Left ventricle myocardium superior (tissue), 1 donor: ENCODE data around the gene QKI. TPM values are rescaled to one million over a fixed set of nuclear protein-coding genes. Genes with fewer than 3 reads are reported as not detected.
"Not testable (repeated sequence)": the region's sequence is repeated elsewhere in the genome, so short reads cannot be mapped to it uniquely, and the experiment has no call there.

Experiments used
- ATAC-seq: fragments of 200-7000 bp; cut with Tn5 transposase; one replicate; pipeline ENCODE4 v1.9.1; 2020; ENCODE audit warnings: mild to moderate bottlenecking, moderate library complexity
- DNase-seq: peaks from one replicate; pipeline ENCODE4 v3.0.0-alpha.2; 2020
- intact Hi-C: fragments of 100-400 bp; cut with micrococcal nuclease; formaldehyde crosslinking; loops from one replicate; pipeline ENCODE4 v1.11.0; 2022
- long read RNA-seq: library from polyadenylated mRNA; unstranded; transcript quantifications from one replicate; pipeline ENCODE4 v2.0.0, GENCODE V29; 2021
- total RNA-seq: library from RNA; stranded (reverse); fragmentation: NEBNext Ultra II Directional; extraction: Animal tissue kit (Norgen Biotek cat#: 25700); gene quantifications from one replicate; pipeline ENCODE4 v1.2.1, GENCODE V29; 2021
- donor health status: DM: no; HTN: yes; CAD: no; lungs with severe emphysema.

QKI gene
- 502 TPM for total RNA-seq
- long read RNA-seq, full-length matches to known transcripts, result 215 of 339 reads
- long read RNA-seq, partial matches to known transcripts, result 25 of 339 reads
- long read RNA-seq, other reads (novel, unspliced or antisense), result 99 of 339 reads

DNA sequence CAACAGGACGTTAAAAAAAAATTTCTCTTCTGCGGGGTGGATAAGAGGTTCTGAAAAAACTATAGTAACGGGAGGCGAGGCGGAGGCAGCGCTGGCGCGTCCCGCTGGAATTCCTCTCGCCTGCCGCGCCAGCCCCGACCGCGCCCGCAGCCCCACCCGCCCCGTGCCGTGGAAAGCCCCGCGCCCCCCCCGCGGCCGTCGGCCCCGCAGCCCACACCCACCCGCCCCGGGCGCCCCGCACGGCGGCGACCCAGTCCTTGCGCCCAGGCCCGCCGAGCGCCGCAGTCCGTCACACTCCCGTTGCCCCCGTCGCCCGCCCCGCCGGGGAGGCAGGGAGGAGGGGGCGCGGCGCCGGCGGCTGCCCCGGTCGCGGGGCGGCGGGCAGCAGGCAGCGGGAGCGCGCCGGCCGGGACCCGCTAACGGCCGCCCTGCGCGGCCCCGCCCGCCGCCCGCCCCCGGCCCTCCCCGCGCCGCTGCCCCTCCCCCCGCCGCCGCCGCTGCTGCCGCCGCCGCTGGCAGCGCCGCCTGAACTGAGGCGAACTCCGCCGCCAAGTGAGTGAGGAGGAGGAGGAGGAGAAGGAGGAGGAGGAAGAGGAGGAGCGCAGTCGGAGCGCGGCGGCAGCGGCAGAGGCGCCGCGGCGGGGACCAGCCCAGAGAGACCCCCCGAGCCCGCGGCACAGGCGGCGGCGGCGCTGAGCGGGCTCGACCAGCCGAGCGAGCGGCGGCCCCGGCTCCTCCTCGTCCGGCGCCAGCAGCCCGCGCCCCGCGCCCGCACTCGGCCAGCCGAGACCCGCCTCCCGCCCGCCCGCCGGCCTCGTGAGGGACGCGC, at the start of gene QKI:
Gene QKI, plus strand, starts transcription at position 602 of the 829 bp plus-strand sequence. CDS start 476 bp downstream, outside the sequence.
- intact Hi-C loops, result no loop called here
- ATAC-seq, result peak; percentile 49
- peak; percentile 93 for DNase-seq

- intact Hi-C loops, result no loop called here
- no peak for DNase-seq
- no peak for ATAC-seq
Observed at GRCh38 chr6:163366288-163366687, 48.2 kb upstream of the QKI start.

- DNase-seq (no peak), ATAC-seq (no peak)
- intact Hi-C loops, result no loop called here
Observed at GRCh38 chr6:163367497-163368183, 46.9 kb upstream of the QKI start.

DNA sequence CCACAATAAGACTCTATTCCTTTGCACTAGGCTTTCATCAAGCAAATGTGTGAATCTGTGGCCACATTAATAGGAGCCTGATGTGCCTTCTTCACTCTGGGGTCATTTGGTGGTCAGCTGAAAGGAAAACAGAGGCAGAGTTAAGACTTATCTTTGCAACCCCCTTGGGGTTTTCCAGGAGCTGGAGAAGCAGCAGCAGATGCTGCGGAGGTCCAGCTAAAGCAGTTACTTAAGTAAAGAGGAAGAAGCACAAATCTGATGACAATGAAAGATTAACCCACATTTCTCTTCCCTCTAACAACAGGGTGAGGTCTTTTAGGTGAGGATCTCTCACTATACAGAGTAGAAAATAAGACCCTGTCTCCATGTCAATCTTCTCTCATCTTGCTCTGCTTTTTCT, 45.4 kb upstream of the QKI start:
- intact Hi-C loops, result no loop called here
- DNase-seq (no peak), ATAC-seq (no peak)

- no peak for ATAC-seq
- intact Hi-C loops, result no loop called here
- DNase-seq, result no peak
Observed at GRCh38 chr6:163369628-163370365, 44.7 kb upstream of the QKI start.

DNA sequence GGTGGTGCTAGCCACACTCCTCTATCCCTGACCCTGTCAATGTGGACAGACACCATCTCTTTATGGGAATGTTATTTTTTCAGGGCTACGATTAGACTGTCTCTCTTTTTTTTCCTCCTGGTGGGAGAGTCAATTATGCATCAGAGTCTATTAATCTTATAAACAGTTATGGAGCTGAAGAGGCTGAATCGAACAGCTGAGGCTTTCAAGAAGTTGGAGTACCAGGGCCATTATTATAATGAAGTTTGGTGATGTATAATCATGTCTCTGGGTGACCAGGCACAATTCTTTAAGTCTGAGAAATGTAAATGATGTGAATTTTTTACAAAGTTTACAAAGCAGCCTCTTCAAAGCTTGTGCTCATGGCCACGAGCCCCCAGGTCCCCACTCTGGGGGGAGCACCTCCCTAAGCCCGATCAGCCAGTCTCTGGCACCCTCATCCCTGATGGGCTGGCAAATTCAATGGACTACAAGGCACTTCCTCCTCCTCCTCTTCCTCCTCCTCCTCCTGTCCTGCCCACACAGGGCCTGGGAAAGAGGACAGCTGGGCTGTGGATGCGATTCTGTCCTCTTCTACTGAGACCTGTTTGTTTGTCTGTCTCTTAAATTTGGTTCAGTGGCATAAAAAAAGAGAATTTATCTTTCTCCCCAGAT, 43.9 kb upstream of the QKI start:
- ATAC-seq (no peak), DNase-seq (no peak)
- intact Hi-C loops, result no loop called here

- intact Hi-C loops, result no loop called here
- ATAC-seq (no peak), DNase-seq (no peak)
Observed at GRCh38 chr6:163371129-163371528, 43.4 kb upstream of the QKI start.

- DNase-seq (no peak), ATAC-seq (no peak)
- intact Hi-C loops, result no loop called here
Observed at GRCh38 chr6:163373240-163373639, 41.3 kb upstream of the QKI start.

- ATAC-seq (no peak), DNase-seq (no peak)
- intact Hi-C loops, result no loop called here
Observed at GRCh38 chr6:163375361-163375760, 39.2 kb upstream of the QKI start.

DNA sequence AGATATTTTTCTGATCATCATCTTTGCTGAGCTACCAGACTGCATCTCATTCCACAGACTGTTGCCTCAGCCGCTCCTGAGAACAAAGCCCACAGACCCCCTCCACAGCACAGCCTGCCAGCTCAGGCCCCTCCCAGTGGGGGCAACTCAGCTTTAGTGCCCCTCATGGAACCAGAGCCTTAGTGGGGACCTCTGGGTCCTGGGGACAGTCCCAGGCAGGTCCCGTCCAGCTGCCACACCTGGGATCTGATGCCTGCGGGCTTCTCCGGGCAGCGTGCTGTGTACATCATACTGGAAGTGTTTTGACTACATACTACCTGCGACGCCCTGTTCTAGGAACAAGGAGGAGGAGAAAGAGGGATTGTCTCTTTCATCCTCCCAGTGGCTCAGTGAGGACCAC, 38.3 kb upstream of the QKI start:
- ATAC-seq (no peak), DNase-seq (no peak)
- intact Hi-C loops, result no loop called here

DNA sequence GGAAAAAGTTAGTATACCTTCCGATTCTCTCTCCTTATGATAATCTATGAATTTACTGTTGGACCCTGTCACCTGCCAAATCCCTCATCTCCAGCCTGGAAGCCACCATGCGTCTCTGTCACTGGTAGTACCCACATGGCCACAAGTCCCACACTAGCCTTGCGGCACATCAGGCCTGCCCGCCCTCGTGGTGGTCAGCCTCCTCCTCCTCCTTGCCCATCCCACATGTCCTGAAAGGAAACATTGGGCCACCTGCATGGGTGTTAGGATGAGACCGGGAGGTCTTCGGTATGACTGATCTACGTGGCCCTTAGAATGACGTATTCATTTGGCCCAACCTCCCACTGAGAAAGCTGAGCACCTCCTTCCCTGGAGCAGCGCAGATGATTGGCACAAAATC, 37.0 kb upstream of the QKI start:
- intact Hi-C loops, result no loop called here
- ATAC-seq, result no peak
- DNase-seq, result no peak

DNA sequence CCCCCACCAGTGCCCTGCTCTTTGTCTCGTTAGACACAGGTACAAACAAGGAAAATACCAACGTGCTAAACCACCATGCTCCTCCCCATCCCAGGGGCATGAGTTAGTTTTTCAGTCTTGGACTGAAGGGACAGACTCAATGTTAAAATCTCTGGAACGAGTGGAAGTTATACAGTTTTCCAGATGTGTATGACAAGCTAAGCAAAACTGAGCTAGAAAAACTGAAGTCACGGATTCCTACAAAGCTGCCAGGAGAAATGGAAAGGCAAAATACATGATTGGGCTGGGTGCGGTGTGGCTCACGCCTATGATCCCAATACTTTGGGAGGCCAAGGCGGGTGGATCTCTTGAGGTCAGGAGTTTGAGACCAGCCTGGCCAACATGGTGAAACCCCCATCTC, 34.3 kb upstream of the QKI start:
- DNase-seq (no peak), ATAC-seq (no peak)
- intact Hi-C loops, result no loop called here

GRCh38 chr6:163381118-163381756, 33.3 kb upstream of the QKI start:
- ATAC-seq (no peak), DNase-seq (no peak)
- intact Hi-C loops, result no loop called here

GRCh38 chr6:163383396-163383795, 31.1 kb upstream of the QKI start:
- ATAC-seq, intact Hi-C loops, DNase-seq: not testable (repeated sequence)

DNA sequence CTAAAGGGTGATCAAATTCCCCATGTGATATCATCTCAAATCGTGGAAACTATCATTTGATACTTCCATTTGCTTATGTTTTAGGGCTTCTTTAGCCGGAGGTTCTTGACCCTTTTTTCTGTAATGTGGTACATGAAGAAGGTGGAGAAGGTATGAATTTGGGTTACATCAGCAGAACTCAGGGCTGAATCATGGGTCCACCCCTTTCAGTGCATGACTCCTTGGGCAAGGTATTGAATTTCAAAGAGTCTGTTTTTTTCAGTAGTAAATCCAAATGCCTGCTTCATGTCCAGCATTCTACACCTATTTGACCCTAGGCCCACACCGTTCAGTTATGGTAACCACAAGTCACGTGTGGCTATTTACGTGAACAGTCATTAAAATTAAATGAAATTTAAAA, 30.6 kb upstream of the QKI start:
- intact Hi-C loops, result no loop called here
- DNase-seq (no peak), ATAC-seq (no peak)

- ATAC-seq (no peak), DNase-seq (no peak)
- intact Hi-C loops, result no loop called here
Observed at GRCh38 chr6:163384510-163384909, 30.0 kb upstream of the QKI start.

- ATAC-seq, DNase-seq, intact Hi-C loops: not testable (repeated sequence)
Observed at GRCh38 chr6:163385503-163385902, 29.0 kb upstream of the QKI start.

DNA sequence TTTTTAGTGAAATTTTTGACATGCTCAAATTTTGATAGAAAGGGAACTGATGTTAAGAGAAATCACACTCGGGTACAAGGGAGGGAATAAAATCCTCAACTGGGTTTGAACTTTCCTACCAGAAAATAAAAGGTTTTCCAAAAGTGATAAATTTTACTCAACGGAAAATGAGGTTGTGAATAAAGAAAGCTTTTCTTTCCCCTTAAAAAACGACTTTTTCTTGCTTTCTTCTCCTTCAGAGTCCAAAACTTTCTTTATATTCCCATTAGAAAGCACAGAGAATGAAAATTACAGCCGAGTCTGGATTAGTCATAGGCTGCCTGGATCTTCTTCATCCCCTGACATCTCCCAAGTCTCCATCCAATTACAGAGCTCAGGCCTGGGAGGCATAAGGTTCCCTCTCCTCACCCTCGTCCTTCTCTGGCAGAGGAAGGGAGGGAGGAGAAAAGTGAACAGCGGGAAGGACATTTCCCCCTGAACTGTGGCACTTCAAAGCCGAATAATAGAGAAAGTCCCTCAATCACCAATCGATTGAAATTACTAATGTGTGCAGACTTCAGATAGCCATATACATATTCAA, 28.1 kb upstream of the QKI start:
- intact Hi-C loops, result no loop called here
- DNase-seq (no peak), ATAC-seq (no peak)

DNA sequence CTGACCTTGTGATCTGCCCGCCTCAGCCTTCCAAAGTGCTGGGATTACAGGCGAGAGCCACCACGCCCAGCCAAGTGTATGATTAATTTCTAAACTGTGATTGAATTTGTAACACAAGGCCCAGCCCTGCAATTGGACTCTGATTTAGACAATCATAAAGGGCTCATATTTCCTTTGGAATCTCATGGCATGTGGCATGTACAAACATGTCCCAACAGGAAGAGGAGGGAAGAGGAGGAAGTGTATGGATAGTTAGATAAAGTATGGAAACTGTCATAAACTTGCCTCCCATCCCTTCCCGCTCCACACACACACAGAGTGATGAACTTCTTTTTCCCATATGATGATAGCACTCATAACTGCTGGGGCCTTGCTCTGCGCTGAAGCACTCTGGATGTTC, 27.2 kb upstream of the QKI start:
- no peak for DNase-seq
- no peak for ATAC-seq
- intact Hi-C loops, result no loop called here
